Measurements from ENCODE around the gene PLEKHM2.
"Not testable (repeated sequence)": the region's sequence is repeated elsewhere in the genome, so short reads cannot be mapped to it uniquely, and the experiment has no call there.

The PLEKHM2 gene

GRCh38 chr1:15684042-15684461 is at the start of gene PLEKHM2:
Gene PLEKHM2 (plus strand): TSS chr1:15684320. CDS start chr1:15684559, 239 bp downstream.
- no peaks in the 10 kb centered on the region for H3K36me3 ChIP-seq (ENCODE audit: insufficient read depth, low read length)
- H3K9ac ChIP-seq (ENCODE audit: low read length): peak within 1 kb of the TSS; percentile 100
- peaks cover 9% of the 10 kb centered on the region for H3K4me1 ChIP-seq (ENCODE audit: insufficient read depth, low read length)
- no peaks in the 10 kb centered on the region for H3K27me3 ChIP-seq (ENCODE audit: control insufficient read depth in 1 of 2, insufficient read depth in 2 of 2, low read length in 2 of 2)
- no peaks in the 10 kb centered on the region for H3K9me3 ChIP-seq (ENCODE audit: low read length)
- peak within 1 kb of the TSS; percentile 96 for H3K27ac ChIP-seq (ENCODE audit: low read depth, low read length)
- peak within 1 kb of the TSS; percentile 89 to 92 for H3K4me3 ChIP-seq (ENCODE audit: low read depth in 1 of 2, low read length in 2 of 2)

- Histone ChIP-seq H3K36me3 (ENCODE audit: insufficient read depth, low read length) (peaks cover 71% of the 10 kb centered on the region), H3K27me3 (ENCODE audit: control insufficient read depth in 1 of 2, insufficient read depth in 2 of 2, low read length in 2 of 2) (no peaks in the 10 kb centered on the region), H3K9me3 (ENCODE audit: low read length) (no peaks in the 10 kb centered on the region), H3K27ac (ENCODE audit: low read depth, low read length) (no peak overlapping the region), H3K4me1 (ENCODE audit: insufficient read depth, low read length) (no peaks in the 10 kb centered on the region), H3K4me3 (ENCODE audit: low read depth in 1 of 2, low read length in 2 of 2) (no peak overlapping the region), H3K9ac (ENCODE audit: low read length) (no peak overlapping the region)
Measured at GRCh38 chr1:15636436-15636835, 47.7 kb upstream of the PLEKHM2 start.

GRCh38 chr1:15637826-15638225 is 46.3 kb upstream of the PLEKHM2 start:
- Histone ChIP-seq H3K9me3 (ENCODE audit: low read length) (no peaks in the 10 kb centered on the region), H3K9ac (ENCODE audit: low read length) (no peak overlapping the region), H3K4me1 (ENCODE audit: insufficient read depth, low read length) (no peaks in the 10 kb centered on the region), H3K27ac (ENCODE audit: low read depth, low read length) (no peak overlapping the region), H3K4me3 (ENCODE audit: low read depth in 1 of 2, low read length in 2 of 2) (no peak overlapping the region), H3K36me3 (ENCODE audit: insufficient read depth, low read length) (peaks cover 68% of the 10 kb centered on the region), H3K27me3 (ENCODE audit: control insufficient read depth in 1 of 2, insufficient read depth in 2 of 2, low read length in 2 of 2) (no peaks in the 10 kb centered on the region)

- Histone ChIP-seq H3K9me3 (ENCODE audit: low read length) (no peaks in the 10 kb centered on the region), H3K4me1 (ENCODE audit: insufficient read depth, low read length) (no peaks in the 10 kb centered on the region), H3K9ac (ENCODE audit: low read length) (no peak overlapping the region), H3K27me3 (ENCODE audit: control insufficient read depth in 1 of 2, insufficient read depth in 2 of 2, low read length in 2 of 2) (no peaks in the 10 kb centered on the region), H3K4me3 (ENCODE audit: low read depth in 1 of 2, low read length in 2 of 2) (no peak overlapping the region), H3K36me3 (ENCODE audit: insufficient read depth, low read length) (peaks cover 67% of the 10 kb centered on the region), H3K27ac (ENCODE audit: low read depth, low read length) (no peak overlapping the region)
Measured at GRCh38 chr1:15639262-15639661, 44.9 kb upstream of the PLEKHM2 start.

- Histone ChIP-seq H3K9me3 (ENCODE audit: low read length) (no peaks in the 10 kb centered on the region), H3K9ac (ENCODE audit: low read length) (no peak overlapping the region), H3K36me3 (ENCODE audit: insufficient read depth, low read length) (peaks cover 66% of the 10 kb centered on the region), H3K27ac (ENCODE audit: low read depth, low read length) (no peak overlapping the region), H3K27me3 (ENCODE audit: control insufficient read depth in 1 of 2, insufficient read depth in 2 of 2, low read length in 2 of 2) (no peaks in the 10 kb centered on the region), H3K4me3 (ENCODE audit: low read depth in 1 of 2, low read length in 2 of 2) (no peak overlapping the region), H3K4me1 (ENCODE audit: insufficient read depth, low read length) (no peaks in the 10 kb centered on the region)
Measured at GRCh38 chr1:15639931-15640330, 44.2 kb upstream of the PLEKHM2 start.

GRCh38 chr1:15640667-15641066 is 43.5 kb upstream of the PLEKHM2 start:
- Histone ChIP-seq H3K4me3 (ENCODE audit: low read depth in 1 of 2, low read length in 2 of 2) (no peak overlapping the region), H3K9me3 (ENCODE audit: low read length) (no peaks in the 10 kb centered on the region), H3K27me3 (ENCODE audit: control insufficient read depth in 1 of 2, insufficient read depth in 2 of 2, low read length in 2 of 2) (no peaks in the 10 kb centered on the region), H3K27ac (ENCODE audit: low read depth, low read length) (no peak overlapping the region), H3K4me1 (ENCODE audit: insufficient read depth, low read length) (no peaks in the 10 kb centered on the region), H3K9ac (ENCODE audit: low read length) (no peak overlapping the region), H3K36me3 (ENCODE audit: insufficient read depth, low read length) (peaks cover 66% of the 10 kb centered on the region)

GRCh38 chr1:15649937-15650336 is 34.2 kb upstream of the PLEKHM2 start:
- no peaks in the 10 kb centered on the region for H3K27me3 ChIP-seq (ENCODE audit: control insufficient read depth in 1 of 2, insufficient read depth in 2 of 2, low read length in 2 of 2)
- no peak overlapping the region for H3K27ac ChIP-seq (ENCODE audit: low read depth, low read length)
- no peaks in the 10 kb centered on the region for H3K4me1 ChIP-seq (ENCODE audit: insufficient read depth, low read length)
- H3K36me3 ChIP-seq (ENCODE audit: insufficient read depth, low read length): peaks cover 25% of the 10 kb centered on the region
- no peaks in the 10 kb centered on the region for H3K9me3 ChIP-seq (ENCODE audit: low read length)
- no peak overlapping the region for H3K9ac ChIP-seq (ENCODE audit: low read length)
- no peak overlapping the region for H3K4me3 ChIP-seq (ENCODE audit: low read depth in 1 of 2, low read length in 2 of 2)

GRCh38 chr1:15650433-15650832 is 33.7 kb upstream of the PLEKHM2 start:
- H3K9ac ChIP-seq (ENCODE audit: low read length): no peak overlapping the region
- peaks cover 20% of the 10 kb centered on the region for H3K36me3 ChIP-seq (ENCODE audit: insufficient read depth, low read length)
- H3K4me1 ChIP-seq (ENCODE audit: insufficient read depth, low read length): no peaks in the 10 kb centered on the region
- H3K9me3 ChIP-seq (ENCODE audit: low read length): no peaks in the 10 kb centered on the region
- H3K4me3 ChIP-seq (ENCODE audit: low read depth in 1 of 2, low read length in 2 of 2): no peak overlapping the region
- no peak overlapping the region for H3K27ac ChIP-seq (ENCODE audit: low read depth, low read length)
- no peaks in the 10 kb centered on the region for H3K27me3 ChIP-seq (ENCODE audit: control insufficient read depth in 1 of 2, insufficient read depth in 2 of 2, low read length in 2 of 2)

GRCh38 chr1:15652130-15652529 is 32.0 kb upstream of the PLEKHM2 start:
- H3K4me3 ChIP-seq (ENCODE audit: low read depth in 1 of 2, low read length in 2 of 2); H3K27me3 ChIP-seq (ENCODE audit: control insufficient read depth in 1 of 2, insufficient read depth in 2 of 2, low read length in 2 of 2); H3K9me3 ChIP-seq (ENCODE audit: low read length); H3K27ac ChIP-seq (ENCODE audit: low read depth, low read length); H3K4me1 ChIP-seq (ENCODE audit: insufficient read depth, low read length); H3K9ac ChIP-seq (ENCODE audit: low read length): not testable (repeated sequence)
- H3K36me3 ChIP-seq (ENCODE audit: insufficient read depth, low read length): peaks cover 21% of the 10 kb centered on the region

GRCh38 chr1:15654091-15654690 is 29.9 kb upstream of the PLEKHM2 start:
- peaks cover 28% of the 10 kb centered on the region for H3K36me3 ChIP-seq (ENCODE audit: insufficient read depth, low read length)
- H3K4me1 ChIP-seq (ENCODE audit: insufficient read depth, low read length): no peaks in the 10 kb centered on the region
- no peak overlapping the region for H3K9ac ChIP-seq (ENCODE audit: low read length)
- no peaks in the 10 kb centered on the region for H3K9me3 ChIP-seq (ENCODE audit: low read length)
- H3K27ac ChIP-seq (ENCODE audit: low read depth, low read length): no peak overlapping the region
- no peaks in the 10 kb centered on the region for H3K27me3 ChIP-seq (ENCODE audit: control insufficient read depth in 1 of 2, insufficient read depth in 2 of 2, low read length in 2 of 2)
- no peak overlapping the region for H3K4me3 ChIP-seq (ENCODE audit: low read depth in 1 of 2, low read length in 2 of 2)

GRCh38 chr1:15656464-15656863 is 27.7 kb upstream of the PLEKHM2 start:
- Histone ChIP-seq H3K36me3 (ENCODE audit: insufficient read depth, low read length) (peaks cover 39% of the 10 kb centered on the region), H3K4me1 (ENCODE audit: insufficient read depth, low read length) (no peaks in the 10 kb centered on the region), H3K27me3 (ENCODE audit: control insufficient read depth in 1 of 2, insufficient read depth in 2 of 2, low read length in 2 of 2) (no peaks in the 10 kb centered on the region), H3K4me3 (ENCODE audit: low read depth in 1 of 2, low read length in 2 of 2) (no peak overlapping the region), H3K9me3 (ENCODE audit: low read length) (no peaks in the 10 kb centered on the region), H3K27ac (ENCODE audit: low read depth, low read length) (no peak overlapping the region), H3K9ac (ENCODE audit: low read length) (no peak overlapping the region)

GRCh38 chr1:15657021-15657420 is 27.1 kb upstream of the PLEKHM2 start:
- H3K27me3 ChIP-seq (ENCODE audit: control insufficient read depth in 1 of 2, insufficient read depth in 2 of 2, low read length in 2 of 2): no peaks in the 10 kb centered on the region
- H3K4me1 ChIP-seq (ENCODE audit: insufficient read depth, low read length): no peaks in the 10 kb centered on the region
- H3K4me3 ChIP-seq (ENCODE audit: low read depth in 1 of 2, low read length in 2 of 2): no peak overlapping the region
- no peaks in the 10 kb centered on the region for H3K9me3 ChIP-seq (ENCODE audit: low read length)
- H3K27ac ChIP-seq (ENCODE audit: low read depth, low read length): no peak overlapping the region
- H3K9ac ChIP-seq (ENCODE audit: low read length): no peak overlapping the region
- peaks cover 41% of the 10 kb centered on the region for H3K36me3 ChIP-seq (ENCODE audit: insufficient read depth, low read length)
